Measurements from ENCODE around the gene SSH2.
A peak's percentile ranks its signal among the peaks of the same experiment; 100 is the strongest.
"Not testable (repeated sequence)": the region's sequence is repeated elsewhere in the genome, so short reads cannot be mapped to it uniquely, and the experiment has no call there.

SSH2 gene

GRCh38 chr17:29659155-29659554 is 270.9 kb downstream of the SSH2 start:
- no peak for DNase-seq (ENCODE audit: low spot score)

GRCh38 chr17:29655323-29655722 is 274.7 kb downstream of the SSH2 start:
- DNase-seq (ENCODE audit: low spot score), result no peak

DNA sequence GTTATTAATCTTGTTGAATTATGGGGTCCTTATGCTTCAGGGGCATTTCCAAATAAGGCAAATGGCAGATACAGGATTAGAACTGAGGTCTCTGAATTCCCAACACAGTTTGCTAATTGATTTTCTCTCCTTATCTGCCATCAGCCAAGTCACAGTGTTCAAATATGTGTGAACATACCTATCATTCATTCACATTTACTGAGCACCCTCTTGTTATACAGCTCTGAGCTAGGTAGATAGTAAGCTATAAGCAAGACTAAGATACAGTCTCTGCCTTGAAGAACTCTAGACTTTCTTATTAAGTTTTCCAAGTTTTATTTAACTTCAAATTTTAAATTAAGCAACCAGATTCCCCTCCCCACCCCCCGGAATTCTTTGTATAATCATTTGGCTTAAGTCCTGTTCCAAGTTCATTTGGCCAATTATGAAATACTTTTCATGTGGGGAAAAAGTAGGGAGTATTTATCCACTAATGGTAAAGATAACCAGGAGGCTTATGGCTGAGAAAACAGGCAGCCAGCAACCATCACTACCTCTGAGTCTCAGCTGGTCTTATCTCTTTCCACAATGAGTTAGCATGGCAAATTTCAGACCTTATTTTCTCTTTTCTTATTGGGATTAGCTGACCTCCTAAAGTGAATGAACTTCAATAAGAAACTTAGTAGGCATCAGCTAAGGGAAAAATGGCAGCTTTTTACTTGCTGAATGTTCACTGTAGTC is 275.9 kb downstream of the SSH2 start:
- DNase-seq (ENCODE audit: low spot score), result no peak

- DNase-seq (ENCODE audit: low spot score), result no peak
These were observed 277.1 kb downstream of the SSH2 start for GRCh38 chr17:29652976-29653375.

GRCh38 chr17:29651913-29652312 is 278.1 kb downstream of the SSH2 start:
- not testable (repeated sequence) for DNase-seq (ENCODE audit: low spot score)

DNA sequence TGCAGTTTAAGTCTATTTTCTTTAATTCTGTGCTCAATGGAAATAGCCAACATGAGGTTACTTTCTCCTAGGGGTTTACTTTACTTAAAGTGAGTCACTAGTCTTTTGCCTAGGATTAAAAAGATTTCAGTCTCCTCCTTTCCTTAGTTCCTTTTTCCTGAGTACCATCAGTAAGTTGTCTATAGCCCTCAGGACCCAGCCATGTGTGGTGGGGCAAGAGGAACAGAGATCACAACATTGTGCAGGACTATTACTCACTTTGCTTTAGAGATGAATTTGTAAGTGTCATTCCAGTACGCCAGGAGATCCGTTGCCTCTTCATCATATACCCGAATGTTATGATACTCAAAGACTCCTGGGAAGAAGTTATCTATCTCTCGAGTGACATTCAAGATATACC is 279.6 kb downstream of the SSH2 start:
- no peak for DNase-seq (ENCODE audit: low spot score)

GRCh38 chr17:29649359-29649758 is 280.7 kb downstream of the SSH2 start:
- DNase-seq (ENCODE audit: low spot score), result no peak

DNA sequence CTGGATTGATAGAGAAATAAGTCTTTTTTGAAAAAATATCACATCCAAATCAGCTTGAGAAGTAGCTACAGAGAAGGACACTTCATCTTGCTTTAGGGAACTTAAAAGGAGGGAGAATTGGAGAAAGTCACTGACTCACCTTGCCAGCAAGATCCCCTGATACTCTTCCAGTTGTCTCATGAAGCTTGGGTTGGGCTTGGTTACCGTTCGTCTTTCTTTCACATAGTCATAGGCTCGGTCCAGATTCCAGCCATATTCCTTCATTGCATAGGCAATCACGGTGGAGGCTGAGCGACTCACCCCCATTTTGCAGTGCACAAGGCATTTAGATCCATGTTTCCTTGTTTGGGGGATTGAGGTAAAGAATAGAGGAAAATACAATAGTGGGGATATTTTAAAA is 282.0 kb downstream of the SSH2 start:
- no peak for DNase-seq (ENCODE audit: low spot score)

DNA sequence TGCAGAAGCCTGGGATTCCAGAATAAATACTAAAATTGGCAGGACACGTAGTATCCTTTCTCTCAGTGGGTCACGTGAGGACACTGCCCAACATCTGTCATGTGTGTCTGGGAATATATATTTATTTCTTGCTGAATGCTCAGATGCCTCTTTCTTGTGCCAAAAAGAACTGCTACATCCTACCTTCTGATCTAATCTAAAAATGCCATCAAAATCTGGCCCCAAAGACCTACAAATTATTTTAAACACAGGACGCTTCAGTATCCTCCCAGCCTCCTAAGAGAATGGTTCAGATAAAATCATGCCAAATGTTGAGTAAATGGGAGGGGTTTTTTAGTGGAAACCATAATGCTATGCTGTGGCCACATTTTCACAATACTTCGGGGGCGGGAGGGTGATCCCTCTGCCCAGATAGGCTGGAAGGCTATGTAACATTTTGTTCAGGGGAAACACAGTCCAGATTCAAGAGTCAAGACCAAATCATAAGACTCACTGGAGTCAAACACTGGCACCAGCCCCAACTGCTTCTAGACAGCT is 284.4 kb downstream of the SSH2 start:
- peak; percentile 45 for DNase-seq (ENCODE audit: low spot score)

GRCh38 chr17:29643817-29644160 is 286.2 kb downstream of the SSH2 start:
- DNase-seq (ENCODE audit: low spot score), result no peak

- no peak for DNase-seq (ENCODE audit: low spot score)
These were observed 287.8 kb downstream of the SSH2 start for GRCh38 chr17:29642171-29642611.

DNA sequence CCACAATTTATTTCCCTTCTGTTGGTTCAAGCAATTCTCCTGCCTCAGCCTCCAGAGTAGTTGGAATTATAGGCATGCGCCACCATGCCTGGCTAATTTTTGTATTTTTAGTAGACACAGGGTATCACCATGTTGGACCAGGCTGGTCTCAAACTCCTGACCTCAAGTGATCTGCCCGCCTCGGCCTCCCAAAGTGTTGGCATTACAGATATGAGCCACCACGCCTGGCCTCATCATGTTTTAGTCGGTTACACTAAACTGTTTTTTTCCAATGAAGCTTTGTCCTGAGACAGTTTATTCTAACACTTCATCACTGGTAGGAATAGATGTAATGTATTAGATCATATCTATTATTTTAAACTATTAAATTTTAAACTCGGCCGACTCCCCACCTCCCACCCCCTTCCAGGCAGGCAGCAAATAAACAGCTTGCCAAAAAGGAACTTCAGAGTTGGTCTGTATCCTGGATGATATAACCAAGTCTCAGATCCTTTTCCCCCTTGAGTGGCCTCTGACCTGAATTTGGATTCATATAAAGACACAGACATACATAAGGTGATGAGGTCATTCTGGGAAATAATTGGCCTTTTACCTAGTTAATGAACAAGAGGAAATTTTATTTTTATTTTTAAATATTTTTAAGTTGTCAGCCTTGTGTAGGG is 288.9 kb downstream of the SSH2 start:
- no peak for DNase-seq (ENCODE audit: low spot score)

GRCh38 chr17:29640413-29640812 is 289.6 kb downstream of the SSH2 start:
- no peak for DNase-seq (ENCODE audit: low spot score)

DNA sequence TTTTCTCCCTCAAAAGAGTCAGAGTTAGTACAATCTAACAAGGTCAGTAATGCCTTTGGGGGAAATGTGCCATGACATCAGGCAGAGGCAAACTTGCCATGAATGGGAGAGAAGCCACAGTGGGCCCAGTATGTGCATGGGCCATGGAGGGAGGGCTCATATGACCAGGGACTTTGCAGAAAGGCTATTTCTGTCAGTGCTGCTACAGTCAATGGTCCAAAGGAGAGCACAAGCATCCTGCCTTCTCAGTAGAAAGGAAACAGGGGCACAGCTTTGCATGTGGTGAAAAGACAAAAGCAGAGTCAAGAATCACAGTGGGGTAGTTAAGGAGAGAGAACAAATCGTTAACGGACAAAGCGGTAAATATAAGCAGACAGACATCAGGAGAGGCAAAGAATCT is 296.1 kb downstream of the SSH2 start:
- no peak for DNase-seq (ENCODE audit: low spot score)

DNA sequence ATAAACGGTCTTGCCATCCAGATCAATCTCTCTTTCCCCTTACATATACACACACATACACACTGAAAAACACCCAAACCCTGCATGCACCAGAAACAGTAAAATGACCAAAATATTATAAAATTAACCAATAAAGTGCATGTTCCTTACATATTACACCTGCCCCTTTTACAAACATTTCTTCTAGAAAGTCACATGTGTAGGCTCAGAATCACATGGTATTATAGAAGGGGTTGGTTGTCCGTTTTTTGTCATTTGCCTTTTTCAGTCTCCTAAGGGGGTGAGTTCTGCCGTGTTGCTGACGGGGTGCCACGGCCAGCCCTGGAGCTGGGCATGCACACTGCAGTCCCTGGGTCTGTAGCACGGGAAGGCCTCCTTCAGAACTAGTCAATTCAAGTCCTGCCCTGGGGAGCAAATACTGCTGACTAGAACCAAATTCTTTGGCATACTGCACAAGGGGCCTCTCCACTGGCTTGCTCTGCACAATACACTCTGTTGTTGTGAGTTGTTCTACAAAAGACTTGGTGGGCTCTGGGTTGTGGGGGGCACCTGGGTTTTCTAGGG is 299.3 kb downstream of the SSH2 start:
- DNase-seq (ENCODE audit: low spot score), result no peak

GRCh38 chr17:29629839-29630238 is 300.2 kb downstream of the SSH2 start:
- DNase-seq (ENCODE audit: low spot score), result no peak

GRCh38 chr17:29628644-29629043 is 301.4 kb downstream of the SSH2 start:
- no peak for DNase-seq (ENCODE audit: low spot score)

GRCh38 chr17:29627951-29628350 is 302.1 kb downstream of the SSH2 start:
- DNase-seq (ENCODE audit: low spot score), result no peak

DNA sequence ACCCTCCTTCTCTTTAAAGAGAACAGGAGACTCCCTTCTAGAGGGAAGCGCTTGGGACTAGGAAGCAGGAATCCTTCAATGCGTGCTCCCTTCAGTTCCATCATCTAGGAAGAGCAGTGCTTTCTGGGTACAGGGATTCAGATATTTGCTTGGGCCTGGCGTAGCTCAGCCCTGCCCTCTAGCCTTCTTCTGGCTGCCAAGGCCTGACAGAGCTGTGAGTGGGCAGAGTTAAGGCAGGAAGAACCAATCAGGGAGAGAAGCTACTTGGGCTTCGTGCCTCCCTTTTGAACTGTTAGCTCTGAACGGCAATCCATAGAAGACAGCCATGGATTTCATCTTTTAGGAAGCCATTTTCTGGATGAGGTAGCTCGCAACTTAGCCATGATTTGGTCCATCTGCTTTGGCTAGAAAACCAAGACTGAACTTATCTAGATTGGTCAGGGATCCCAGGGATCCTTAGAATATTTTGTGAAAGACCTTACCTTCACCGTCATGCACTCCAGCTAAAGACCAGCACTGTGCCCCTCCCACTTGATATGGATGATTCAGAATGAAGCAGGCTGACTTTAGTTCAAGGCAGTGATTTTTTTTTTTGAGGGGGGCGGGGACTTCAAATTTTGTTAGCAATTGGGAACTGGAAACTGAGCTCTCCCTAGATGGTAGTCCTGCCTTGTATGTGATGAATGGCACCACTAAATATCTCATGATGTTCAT is 304.8 kb downstream of the SSH2 start:
- DNase-seq (ENCODE audit: low spot score), result peak; percentile 89

GRCh38 chr17:29624586-29624985 is 305.4 kb downstream of the SSH2 start:
- no peak for DNase-seq (ENCODE audit: low spot score)

DNA sequence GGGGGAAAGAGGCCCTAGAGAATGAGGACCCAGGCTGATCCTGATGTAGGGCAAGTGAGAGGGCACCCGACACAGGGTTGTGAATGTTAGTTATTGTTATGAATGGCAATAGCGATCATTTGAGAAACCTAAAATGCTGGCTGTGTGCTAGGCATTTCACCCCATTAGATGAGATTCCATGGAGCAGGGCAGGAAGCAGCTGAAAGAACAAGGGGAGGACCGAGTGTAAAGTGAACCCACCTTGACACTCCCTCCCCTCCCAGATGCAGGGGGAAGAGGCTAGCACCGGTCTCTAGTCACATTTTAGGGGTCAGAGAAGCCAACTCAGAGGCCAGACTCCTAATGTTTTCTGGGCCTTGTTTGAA is 306.8 kb downstream of the SSH2 start:
- DNase-seq (ENCODE audit: low spot score), result no peak

Data from globus pallidus (tissue), 1 donor.